Neural cell (in vitro differentiated cells): ENCODE results near the gene SIKE1. TPM values are rescaled to one million over a fixed set of nuclear protein-coding genes. Genes with fewer than 3 reads are reported as not detected.
"Not testable (repeated sequence)": the region's sequence is repeated elsewhere in the genome, so short reads cannot be mapped to it uniquely, and the experiment has no call there.

Experiments used
- H2AFZ ChIP-seq: fragments of 200-600, 300-800 bp; sonication (generic), shearing (Covaris generic); 2 replicates; pipeline ENCODE4 v1.6.0; 2014; ENCODE audit warnings: low read depth, mild to moderate bottlenecking, antibody characterized with exemption, low read length, moderate library complexity
- H3F3A ChIP-seq: fragments of 200-600 bp; shearing (Covaris generic); 2 replicates; pipeline ENCODE4 v1.6.1; 2016; ENCODE audit warnings: mild to moderate bottlenecking, moderate library complexity, mixed read lengths, antibody characterized with exemption, low read length; ENCODE audit not compliant: insufficient read depth, poor library complexity, severe bottlenecking
- H3K27ac ChIP-seq: fragments of 200-600, 300-800 bp; sonication (generic), shearing (Covaris generic); 2 replicates; pipeline ENCODE4 v1.5.1; 2014; ENCODE audit warnings: mild to moderate bottlenecking, low read length, moderate library complexity
- H3K27me3 ChIP-seq: fragments of 300-800, 200-600 bp; sonication (generic), shearing (Covaris generic); 2 replicates; pipeline ENCODE4 v1.6.0; 2014; ENCODE audit warnings: mild to moderate bottlenecking, low read depth, low read length, moderate library complexity; ENCODE audit not compliant: insufficient read depth
- H3K36me3 ChIP-seq: fragments of 300-800, 200-600 bp; sonication (generic), shearing (Covaris generic); 2 replicates; pipeline ENCODE4 v1.5.1; 2014; ENCODE audit warnings: mild to moderate bottlenecking, antibody characterized with exemption, low read length, moderate library complexity; ENCODE audit not compliant: insufficient read depth
- H3K4me2 ChIP-seq: fragments of 300-800, 200-600 bp; sonication (generic), shearing (Covaris generic); 2 replicates; pipeline ENCODE4 v1.6.0; 2014; ENCODE audit warnings: mild to moderate bottlenecking, low read length
- H3K4me3 ChIP-seq: fragments of 300-800, 200-600 bp; sonication (generic), shearing (Covaris generic); 2 replicates; pipeline ENCODE4 v1.5.1; 2014; ENCODE audit warnings: mild to moderate bottlenecking, low read length, moderate library complexity
- H3K79me2 ChIP-seq: fragments of 200-600 bp; shearing (Covaris generic); replicated peaks from 2 replicates; pipeline ENCODE4 v1.6.0; 2014; ENCODE audit warnings: mild to moderate bottlenecking, low read length, moderate library complexity; ENCODE audit not compliant: insufficient read depth
- H3K9ac ChIP-seq: fragments of 300-800, 200-600 bp; sonication (generic), shearing (Covaris generic); 2 replicates; pipeline ENCODE4 v1.6.1; 2016; ENCODE audit warnings: mild to moderate bottlenecking, low read length, mixed read lengths
- H3K9me2 ChIP-seq: fragments of 200-600 bp; shearing (Covaris generic); 2 replicates; pipeline ENCODE4 v1.6.1; 2016; ENCODE audit warnings: mild to moderate bottlenecking, low read length, mixed read lengths; ENCODE audit not compliant: insufficient read depth
- H3K9me3 ChIP-seq: fragments of 200-600, 300-800 bp; sonication (generic), shearing (Covaris generic); 2 replicates; pipeline ENCODE4 v1.6.1; 2016; ENCODE audit warnings: mild to moderate bottlenecking, mixed run types, low read length, moderate library complexity, mixed read lengths
- H4K20me1 ChIP-seq: fragments of 200-600 bp; shearing (Covaris generic); 2 replicates; pipeline ENCODE4 v1.6.1; 2016; ENCODE audit warnings: mild to moderate bottlenecking, mixed run types; ENCODE audit not compliant: insufficient read depth
- CTCF ChIP-seq: fragments of 450-650 bp; IDR thresholded peaks from 2 replicates; pipeline ENCODE4 v1.5.1; 2014; ENCODE audit warnings: antibody characterized with exemption, mild to moderate bottlenecking, moderate library complexity; ENCODE audit not compliant: poor library complexity, severe bottlenecking
- EP300 ChIP-seq: fragments of 450-650 bp; conservative IDR thresholded peaks from 2 replicates; pipeline ENCODE4 v1.6.1; 2014; ENCODE audit warnings: antibody characterized with exemption, mild to moderate bottlenecking, moderate library complexity; ENCODE audit not compliant: poor library complexity, severe bottlenecking
- EZH2 ChIP-seq: fragments of 200-600, 300-800 bp; shearing (Covaris generic), sonication (generic); IDR thresholded peaks from 2 replicates; pipeline ENCODE4 v1.6.1; 2014; ENCODE audit warnings: antibody characterized with exemption, low read length, borderline replicate concordance, mild to moderate bottlenecking; ENCODE audit not compliant: insufficient read depth, poor library complexity, severe bottlenecking
- MXI1 ChIP-seq: fragments of 450-650 bp; conservative IDR thresholded peaks from 2 replicates; pipeline ENCODE4 v1.6.1; 2014; ENCODE audit warnings: antibody characterized with exemption, mild to moderate bottlenecking; ENCODE audit not compliant: poor library complexity, severe bottlenecking
- POLR2AphosphoS5 ChIP-seq: IDR thresholded peaks from 2 replicates; pipeline ENCODE4 v1.6.1; 2012
- SMC3 ChIP-seq: fragments of 450-650 bp; conservative IDR thresholded peaks from 2 replicates; pipeline ENCODE4 v1.6.1; 2014; ENCODE audit warnings: antibody characterized with exemption, mild to moderate bottlenecking, moderate library complexity; ENCODE audit not compliant: poor library complexity
- TAF1 ChIP-seq: IDR thresholded peaks from 2 replicates; pipeline ENCODE4 v1.6.1; 2012; ENCODE audit warnings: low read depth
- polyA plus RNA-seq: library from polyadenylated mRNA; depleted of rRNA; stranded (reverse); fragments of >200 nt; gene quantifications from 2 replicates; pipeline ENCODE4 v1.2.3, GENCODE V29; 2014

The SIKE1 gene
- polyA plus RNA-seq, 1 donor from 2014 or later: 49.1 TPM

GRCh38 chr1:114755006-114755931, 25.2 kb downstream of the SIKE1 start:
- Histone ChIP-seq H3K9me3 (no peaks in the 10 kb centered on the region), H4K20me1 (peaks cover 24% of the 10 kb centered on the region), H2AFZ (no peak overlapping the region), H3K79me2 (peaks cover 69% of the 10 kb centered on the region), H3K27ac (peak overlapping the region; percentile 100), H3K4me2 (peak overlapping the region; percentile 96), H3K4me3 (peak overlapping the region; percentile 78), H3K36me3 (no peaks in the 10 kb centered on the region), H3F3A (peaks cover 9% of the 10 kb centered on the region), H3K27me3 (no peaks in the 10 kb centered on the region), H3K9ac (peak overlapping the region; percentile 100), H3K9me2 (no peaks in the 10 kb centered on the region)
- TF ChIP-seq EZH2 (no peak), EP300 (no peak), CTCF (no peak), MXI1 (no peak), POLR2AphosphoS5 (no peak)

- H3K9ac ChIP-seq, H3K4me3 ChIP-seq, H3K36me3 ChIP-seq, H2AFZ ChIP-seq, H3K9me3 ChIP-seq, H3K27ac ChIP-seq, H3K4me2 ChIP-seq, H3K9me2 ChIP-seq, H3F3A ChIP-seq, H3K27me3 ChIP-seq: not testable (repeated sequence)
- peaks cover 30% of the 10 kb centered on the region for H4K20me1 ChIP-seq
- H3K79me2 ChIP-seq: peaks cover 84% of the 10 kb centered on the region
Observed at GRCh38 chr1:114753702-114754101, 26.8 kb downstream of the SIKE1 start.

- Histone ChIP-seq H3K9me2 (no peaks in the 10 kb centered on the region), H3K9me3 (no peaks in the 10 kb centered on the region), H3F3A (peaks cover 6% of the 10 kb centered on the region), H3K9ac (no peak overlapping the region), H2AFZ (no peak overlapping the region), H3K4me3 (no peak overlapping the region), H3K36me3 (no peaks in the 10 kb centered on the region), H3K27ac (no peak overlapping the region), H3K79me2 (peaks cover 90% of the 10 kb centered on the region), H3K27me3 (no peaks in the 10 kb centered on the region), H3K4me2 (no peak overlapping the region), H4K20me1 (peaks cover 30% of the 10 kb centered on the region)
- TF ChIP-seq MXI1 (no peak), TAF1 (no peak), EP300 (no peak), SMC3 (no peak), POLR2AphosphoS5 (no peak), CTCF (no peak)
Observed at GRCh38 chr1:114753143-114753542, 27.3 kb downstream of the SIKE1 start.
